HepG2 (cell line): ENCODE data around the gene DTYMK. TPM values are rescaled to one million over a fixed set of nuclear protein-coding genes. Genes with fewer than 3 reads are reported as not detected.

Experiments
- CHD2 ChIP-seq: IDR thresholded peaks from 2 replicates; pipeline ENCODE4 v1.6.1; 2011; ENCODE audit warnings: low read depth, low read length, improper control_type of control experiment
- GPN1 ChIP-seq: sonication (generic); formaldehyde crosslinking; IDR thresholded peaks from 2 replicates; pipeline ENCODE4 v1.5.1; 2020; ENCODE audit warnings: missing genetic modification reagents, borderline replicate concordance
- IKZF1 ChIP-seq: fragments of 450-650 bp; IDR thresholded peaks from 2 replicates; pipeline ENCODE4 v1.7.1; 2016
- JUN ChIP-seq: sonication (generic); formaldehyde crosslinking; IDR thresholded peaks from 2 replicates; pipeline ENCODE4 v1.4.0; 2020; ENCODE audit warnings: mild to moderate bottlenecking, missing genetic modification reagents
- KMT2A ChIP-seq: sonication (generic); formaldehyde crosslinking; IDR thresholded peaks from 2 replicates; pipeline ENCODE4 v1.4.0; 2020; ENCODE audit warnings: missing genetic modification reagents
- MBNL3 ChIP-seq: fragments of 250-450 bp; sonication (Bioruptor Pico); conservative IDR thresholded peaks from 2 replicates; pipeline ENCODE4 v1.8.0; 2022; ENCODE audit warnings: mild to moderate bottlenecking, inconsistent platforms
- NCOA1 ChIP-seq: sonication (generic); formaldehyde crosslinking; IDR thresholded peaks from 2 replicates; pipeline ENCODE4 v1.9.0; 2021; ENCODE audit warnings: missing genetic modification reagents
- NFE2L2 ChIP-seq: fragments of 150-350 bp; IDR thresholded peaks from 2 replicates; pipeline ENCODE4 v1.6.1; 2014; ENCODE audit warnings: low read length
- SNRNP70 ChIP-seq: fragments of 200-400 bp; formaldehyde crosslinking; IDR thresholded peaks from 2 replicates; pipeline ENCODE4 v1.6.1; 2017; ENCODE audit warnings: mild to moderate bottlenecking, low read depth, low read length, moderate library complexity
- SUZ12 ChIP-seq: fragments of 150-350 bp; IDR thresholded peaks from 2 replicates; pipeline ENCODE4 v1.6.1; 2014; ENCODE audit warnings: low read depth, low read length
- SYNCRIP ChIP-seq: fragments of 200-400 bp; formaldehyde crosslinking; IDR thresholded peaks from 2 replicates; pipeline ENCODE4 v1.6.1; 2018; ENCODE audit warnings: mild to moderate bottlenecking, low read depth, low read length; ENCODE audit not compliant: insufficient read depth
- TEAD2 ChIP-seq: sonication (generic); formaldehyde crosslinking; IDR thresholded peaks from 2 replicates; pipeline ENCODE4 v1.9.0; 2021; ENCODE audit warnings: missing genetic modification reagents
- ZBTB7A ChIP-seq: sonication (generic); formaldehyde crosslinking; IDR thresholded peaks from 2 replicates; pipeline ENCODE4 v1.8.0; 2022; ENCODE audit warnings: mild to moderate bottlenecking, missing genetic modification reagents
- ZFP82 ChIP-seq: sonication (generic); formaldehyde crosslinking; IDR thresholded peaks from 2 replicates; pipeline ENCODE4 v1.5.1; 2020; ENCODE audit warnings: mild to moderate bottlenecking, missing genetic modification reagents, borderline replicate concordance
- ZNF20 ChIP-seq: sonication (generic); formaldehyde crosslinking; IDR thresholded peaks from 2 replicates; pipeline ENCODE4 v1.4.0; 2020; ENCODE audit warnings: mild to moderate bottlenecking, moderate library complexity, missing genetic modification reagents
- polyA plus RNA-seq, 8 experiments: library from polyadenylated mRNA; depleted of rRNA in 3 of 8; stranded (reverse) in 7 of 8; unstranded in 1 of 8; fragments of >200 nt; fragmentation: Illumina TruSeq in 4 of 8; extraction: Trizol in 4 of 8; gene quantifications; 2 replicates each; pipeline versions ENCODE4 v1.2.1 to v1.2.3, GENCODE V29; 2011 to 2016; ENCODE audit warnings: low read depth in 4 of 8, missing spikeins in 1 of 8, mixed read lengths in 1 of 8; ENCODE audit not compliant: insufficient read depth in 1 of 8
- total RNA-seq, 5 experiments: library from RNA; depleted of rRNA; stranded (reverse); fragments of >200 nt; fragmentation: Illumina TruSeq; extraction: Trizol; gene quantifications; 2 replicates each; pipeline ENCODE4 v1.2.3, GENCODE V29; 2016; ENCODE audit warnings: low read depth in 1 of 5
- TF ChIP-seq, protein P1 (sequence below): sonication (generic); formaldehyde crosslinking; conservative IDR thresholded peaks from 2 replicates; pipeline ENCODE4 v1.4.0; 2020; ENCODE audit warnings: missing genetic modification reagents
- TF ChIP-seq, protein P2 (sequence below): sonication (generic); formaldehyde crosslinking; IDR thresholded peaks from 2 replicates; pipeline ENCODE4 v1.4.0; 2020; ENCODE audit warnings: missing genetic modification reagents, mild to moderate bottlenecking, borderline replicate concordance
- TF ChIP-seq, protein P3 (sequence below), 2 experiments: sonication (generic) in 1 of 2; formaldehyde crosslinking in 1 of 2; IDR thresholded peaks; 2 replicates each; pipeline versions ENCODE4 v1.5.1 to v1.6.1; 2011 to 2020; ENCODE audit warnings: borderline replicate concordance in 1 of 2, low read depth in 1 of 2, low read length in 1 of 2, mild to moderate bottlenecking in 1 of 2, missing genetic modification reagents in 1 of 2, moderate library complexity in 1 of 2
- TF ChIP-seq, protein P4 (sequence below): sonication (generic); formaldehyde crosslinking; IDR thresholded peaks from 2 replicates; pipeline ENCODE4 v1.5.0; 2020; ENCODE audit warnings: missing genetic modification reagents
- TF ChIP-seq, protein P5 (sequence below): sonication (generic); formaldehyde crosslinking; IDR thresholded peaks from 2 replicates; pipeline ENCODE4 v1.5.0; 2020; ENCODE audit warnings: mild to moderate bottlenecking, missing genetic modification reagents
- TF ChIP-seq, protein P6 (sequence below): sonication (generic); formaldehyde crosslinking; IDR thresholded peaks from 2 replicates; pipeline ENCODE4 v1.8.0; 2022; ENCODE audit warnings: mild to moderate bottlenecking, missing genetic modification reagents, moderate library complexity
- TF ChIP-seq, protein P7 (sequence below): sonication (generic); formaldehyde crosslinking; IDR thresholded peaks from 2 replicates; pipeline ENCODE4 v1.4.0; 2020; ENCODE audit warnings: missing genetic modification reagents

Gene DTYMK
- total and polyA plus RNA-seq, 2 of the 13 experiments (the other 11 are each of a cell fraction or from before 2014, with no cell fraction given), result 57.5 to 134 TPM

DNA sequence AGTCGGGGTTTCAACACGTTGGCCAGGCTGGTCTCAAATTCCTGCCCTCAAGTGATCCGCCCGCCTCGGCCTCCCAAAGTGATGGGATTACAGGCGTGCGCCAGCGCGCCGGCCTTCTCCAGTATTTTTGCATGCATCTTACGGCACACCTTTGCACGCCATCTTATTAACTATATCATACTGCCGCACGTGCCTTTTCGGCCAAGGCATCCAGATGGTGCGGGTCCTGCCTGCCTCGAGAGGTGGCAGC, 14.5 kb upstream of the DTYMK start (continued):
- TF ChIP-seq, protein P1, sequence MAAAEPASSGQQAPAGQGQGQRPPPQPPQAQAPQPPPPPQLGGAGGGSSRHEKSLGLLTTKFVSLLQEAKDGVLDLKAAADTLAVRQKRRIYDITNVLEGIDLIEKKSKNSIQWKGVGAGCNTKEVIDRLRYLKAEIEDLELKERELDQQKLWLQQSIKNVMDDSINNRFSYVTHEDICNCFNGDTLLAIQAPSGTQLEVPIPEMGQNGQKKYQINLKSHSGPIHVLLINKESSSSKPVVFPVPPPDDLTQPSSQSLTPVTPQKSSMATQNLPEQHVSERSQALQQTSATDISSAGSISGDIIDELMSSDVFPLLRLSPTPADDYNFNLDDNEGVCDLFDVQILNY (CRISPR knock-in tag), result no peak
- TF ChIP-seq, protein P2, sequence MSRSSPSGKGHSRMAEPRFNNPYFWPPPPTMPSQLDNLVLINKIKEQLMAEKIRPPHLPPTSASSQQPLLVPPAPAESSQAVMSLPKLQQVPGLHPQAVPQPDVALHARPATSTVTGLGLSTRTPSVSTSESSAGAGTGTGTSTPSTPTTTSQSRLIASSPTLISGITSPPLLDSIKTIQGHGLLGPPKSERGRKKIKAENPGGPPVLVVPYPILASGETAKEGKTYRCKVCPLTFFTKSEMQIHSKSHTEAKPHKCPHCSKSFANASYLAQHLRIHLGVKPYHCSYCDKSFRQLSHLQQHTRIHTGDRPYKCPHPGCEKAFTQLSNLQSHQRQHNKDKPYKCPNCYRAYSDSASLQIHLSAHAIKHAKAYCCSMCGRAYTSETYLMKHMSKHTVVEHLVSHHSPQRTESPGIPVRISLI (CRISPR knock-in tag), result peak; percentile 53; the same call in 1 of the 2 replicates
- TF ChIP-seq ZFP82 (CRISPR knock-in tag) (no peak), NFE2L2 (no peak), KMT2A (CRISPR knock-in tag) (no peak), SNRNP70 (no peak), JUN (CRISPR knock-in tag) (no peak), CHD2 (no peak), ZNF20 (CRISPR knock-in tag) (no peak), GPN1 (CRISPR knock-in tag) (no peak), SYNCRIP (no peak), TEAD2 (CRISPR knock-in tag) (no peak), MBNL3 (CRISPR knock-in tag) (no peak), IKZF1 (no peak), NCOA1 (CRISPR knock-in tag) (peak; percentile 64; the same call in 1 of the 2 replicates), ZBTB7A (CRISPR knock-in tag) (no peak), SUZ12 (no peak)
- TF ChIP-seq, protein P3, sequence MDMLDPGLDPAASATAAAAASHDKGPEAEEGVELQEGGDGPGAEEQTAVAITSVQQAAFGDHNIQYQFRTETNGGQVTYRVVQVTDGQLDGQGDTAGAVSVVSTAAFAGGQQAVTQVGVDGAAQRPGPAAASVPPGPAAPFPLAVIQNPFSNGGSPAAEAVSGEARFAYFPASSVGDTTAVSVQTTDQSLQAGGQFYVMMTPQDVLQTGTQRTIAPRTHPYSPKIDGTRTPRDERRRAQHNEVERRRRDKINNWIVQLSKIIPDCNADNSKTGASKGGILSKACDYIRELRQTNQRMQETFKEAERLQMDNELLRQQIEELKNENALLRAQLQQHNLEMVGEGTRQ (IDR thresholded peaks at IDR 0.05; ENCODE audit: low read depth, low read length), result peak; percentile 37; the same call in 1 of the 2 replicates
- TF ChIP-seq, protein P3 (CRISPR knock-in tag; IDR thresholded peaks at IDR 0.05; ENCODE audit: borderline replicate concordance), result no peak
- TF ChIP-seq, protein P4, sequence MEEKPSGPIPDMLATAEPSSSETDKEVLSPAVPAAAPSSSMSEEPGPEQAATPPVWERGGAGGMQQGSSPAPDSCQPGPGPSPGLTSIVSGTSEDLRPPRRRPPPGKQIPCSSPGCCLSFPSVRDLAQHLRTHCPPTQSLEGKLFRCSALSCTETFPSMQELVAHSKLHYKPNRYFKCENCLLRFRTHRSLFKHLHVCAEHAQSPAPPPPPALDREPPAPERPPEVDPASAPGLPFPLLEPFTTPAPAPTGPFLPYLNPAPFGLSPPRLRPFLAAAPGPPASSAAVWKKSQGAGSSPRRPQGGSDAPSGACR, result no peak
- TF ChIP-seq, protein P5, sequence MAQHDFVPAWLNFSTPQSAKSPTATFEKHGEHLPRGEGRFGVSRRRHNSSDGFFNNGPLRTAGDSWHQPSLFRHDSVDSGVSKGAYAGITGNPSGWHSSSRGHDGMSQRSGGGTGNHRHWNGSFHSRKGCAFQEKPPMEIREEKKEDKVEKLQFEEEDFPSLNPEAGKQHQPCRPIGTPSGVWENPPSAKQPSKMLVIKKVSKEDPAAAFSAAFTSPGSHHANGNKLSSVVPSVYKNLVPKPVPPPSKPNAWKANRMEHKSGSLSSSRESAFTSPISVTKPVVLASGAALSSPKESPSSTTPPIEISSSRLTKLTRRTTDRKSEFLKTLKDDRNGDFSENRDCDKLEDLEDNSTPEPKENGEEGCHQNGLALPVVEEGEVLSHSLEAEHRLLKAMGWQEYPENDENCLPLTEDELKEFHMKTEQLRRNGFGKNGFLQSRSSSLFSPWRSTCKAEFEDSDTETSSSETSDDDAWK (CRISPR knock-in tag), result no peak
- TF ChIP-seq, protein P6, sequence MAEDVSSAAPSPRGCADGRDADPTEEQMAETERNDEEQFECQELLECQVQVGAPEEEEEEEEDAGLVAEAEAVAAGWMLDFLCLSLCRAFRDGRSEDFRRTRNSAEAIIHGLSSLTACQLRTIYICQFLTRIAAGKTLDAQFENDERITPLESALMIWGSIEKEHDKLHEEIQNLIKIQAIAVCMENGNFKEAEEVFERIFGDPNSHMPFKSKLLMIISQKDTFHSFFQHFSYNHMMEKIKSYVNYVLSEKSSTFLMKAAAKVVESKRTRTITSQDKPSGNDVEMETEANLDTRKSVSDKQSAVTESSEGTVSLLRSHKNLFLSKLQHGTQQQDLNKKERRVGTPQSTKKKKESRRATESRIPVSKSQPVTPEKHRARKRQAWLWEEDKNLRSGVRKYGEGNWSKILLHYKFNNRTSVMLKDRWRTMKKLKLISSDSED (CRISPR knock-in tag), result no peak
- TF ChIP-seq, protein P7, sequence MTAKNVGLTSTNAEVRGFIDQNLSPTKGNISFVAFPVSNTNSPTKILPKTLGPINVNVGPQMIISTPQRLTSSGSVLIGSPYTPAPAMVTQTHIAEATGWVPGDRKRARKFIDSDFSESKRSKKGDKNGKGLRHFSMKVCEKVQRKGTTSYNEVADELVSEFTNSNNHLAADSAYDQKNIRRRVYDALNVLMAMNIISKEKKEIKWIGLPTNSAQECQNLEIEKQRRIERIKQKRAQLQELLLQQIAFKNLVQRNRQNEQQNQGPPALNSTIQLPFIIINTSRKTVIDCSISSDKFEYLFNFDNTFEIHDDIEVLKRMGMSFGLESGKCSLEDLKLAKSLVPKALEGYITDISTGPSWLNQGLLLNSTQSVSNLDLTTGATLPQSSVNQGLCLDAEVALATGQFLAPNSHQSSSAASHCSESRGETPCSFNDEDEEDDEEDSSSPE, result no peak
